Nephron (organoid): ENCODE measurements around the gene LRP1.

Experiments
- H3K27ac Mint-ChIP-seq, 3 experiments: 2 replicates each; pipeline ENCODE4 v1.8.0; 2020; ENCODE audit warnings: mixed read lengths in 3 of 3, mild to moderate bottlenecking in 2 of 3, moderate library complexity in 1 of 3
- H3K27me3 Mint-ChIP-seq: 2 replicates; pipeline ENCODE4 v1.8.0; 2021; ENCODE audit warnings: low read depth, mild to moderate bottlenecking, moderate library complexity, mixed read lengths
- H3K36me3 Mint-ChIP-seq: 2 replicates; pipeline ENCODE4 v1.8.0; 2020; ENCODE audit warnings: low read depth, mixed read lengths
- H3K4me1 Mint-ChIP-seq: 2 replicates; pipeline ENCODE4 v1.8.0; 2020; ENCODE audit warnings: mixed read lengths
- H3K4me3 Mint-ChIP-seq, 3 experiments: 2 replicates each; pipeline ENCODE4 v1.8.0; 2020; ENCODE audit warnings: mild to moderate bottlenecking in 3 of 3, mixed read lengths in 3 of 3, moderate library complexity in 2 of 3
- H3K9me3 Mint-ChIP-seq: 2 replicates; pipeline ENCODE4 v1.8.0; 2020; ENCODE audit warnings: mixed read lengths
- TF ChIP-seq, protein P1 (sequence below), 3 experiments: fragments of 200-600 bp; sonication (generic); IDR thresholded peaks; one replicate each; pipeline ENCODE4 v1.5.0; 2021; ENCODE audit warnings: antibody characterized with exemption in 3 of 3; ENCODE audit not compliant: unreplicated experiment in 3 of 3

LRP1 gene

GRCh38 chr12:57190037-57190436 lies 61.8 kb downstream of the LRP1 start:
- TF ChIP-seq, protein P1, sequence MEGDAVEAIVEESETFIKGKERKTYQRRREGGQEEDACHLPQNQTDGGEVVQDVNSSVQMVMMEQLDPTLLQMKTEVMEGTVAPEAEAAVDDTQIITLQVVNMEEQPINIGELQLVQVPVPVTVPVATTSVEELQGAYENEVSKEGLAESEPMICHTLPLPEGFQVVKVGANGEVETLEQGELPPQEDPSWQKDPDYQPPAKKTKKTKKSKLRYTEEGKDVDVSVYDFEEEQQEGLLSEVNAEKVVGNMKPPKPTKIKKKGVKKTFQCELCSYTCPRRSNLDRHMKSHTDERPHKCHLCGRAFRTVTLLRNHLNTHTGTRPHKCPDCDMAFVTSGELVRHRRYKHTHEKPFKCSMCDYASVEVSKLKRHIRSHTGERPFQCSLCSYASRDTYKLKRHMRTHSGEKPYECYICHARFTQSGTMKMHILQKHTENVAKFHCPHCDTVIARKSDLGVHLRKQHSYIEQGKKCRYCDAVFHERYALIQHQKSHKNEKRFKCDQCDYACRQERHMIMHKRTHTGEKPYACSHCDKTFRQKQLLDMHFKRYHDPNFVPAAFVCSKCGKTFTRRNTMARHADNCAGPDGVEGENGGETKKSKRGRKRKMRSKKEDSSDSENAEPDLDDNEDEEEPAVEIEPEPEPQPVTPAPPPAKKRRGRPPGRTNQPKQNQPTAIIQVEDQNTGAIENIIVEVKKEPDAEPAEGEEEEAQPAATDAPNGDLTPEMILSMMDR (IDR thresholded peaks at IDR 0.05; ENCODE audit: unreplicated experiment in 3 of 3): no peak
- Mint-ChIP-seq H3K4me1 (peaks cover 1% of the 10 kb centered on the region), H3K27ac (no peak overlapping the region), H3K27me3 (no peaks in the 10 kb centered on the region), H3K4me3 (no peak overlapping the region), H3K36me3 (peaks cover 61% of the 10 kb centered on the region), H3K9me3 (no peaks in the 10 kb centered on the region)

DNA sequence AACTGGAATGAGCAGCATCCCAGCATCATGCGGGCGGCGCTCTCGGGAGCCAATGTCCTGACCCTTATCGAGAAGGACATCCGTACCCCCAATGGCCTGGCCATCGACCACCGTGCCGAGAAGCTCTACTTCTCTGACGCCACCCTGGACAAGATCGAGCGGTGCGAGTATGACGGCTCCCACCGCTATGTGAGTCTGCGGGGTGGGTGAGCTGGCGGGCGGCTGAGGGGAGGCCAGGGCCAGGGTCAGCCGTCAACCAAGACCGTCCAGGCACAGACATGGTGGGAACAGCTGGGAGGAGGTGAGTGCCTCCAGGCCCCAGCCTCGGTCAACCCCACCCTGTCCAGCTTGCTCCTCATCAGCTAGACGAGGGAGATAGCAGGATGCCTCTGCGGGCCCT lies 62.5 kb downstream of the LRP1 start:
- H3K27ac Mint-ChIP-seq: no peak overlapping the region
- no peak overlapping the region for H3K4me3 Mint-ChIP-seq
- no peaks in the 10 kb centered on the region for H3K9me3 Mint-ChIP-seq
- peaks cover 60% of the 10 kb centered on the region for H3K36me3 Mint-ChIP-seq
- H3K27me3 Mint-ChIP-seq: no peaks in the 10 kb centered on the region
- TF ChIP-seq, protein P1 (IDR thresholded peaks at IDR 0.05; ENCODE audit: unreplicated experiment in 3 of 3): no peak
- H3K4me1 Mint-ChIP-seq: peaks cover 5% of the 10 kb centered on the region

GRCh38 chr12:57191410-57191809 lies 63.1 kb downstream of the LRP1 start:
- Mint-ChIP-seq H3K36me3 (peaks cover 62% of the 10 kb centered on the region), H3K4me1 (peaks cover 8% of the 10 kb centered on the region), H3K27ac (no peak overlapping the region), H3K9me3 (no peaks in the 10 kb centered on the region), H3K27me3 (no peaks in the 10 kb centered on the region), H3K4me3 (no peak overlapping the region)
- TF ChIP-seq, protein P1 (IDR thresholded peaks at IDR 0.05; ENCODE audit: unreplicated experiment in 3 of 3): no peak

DNA sequence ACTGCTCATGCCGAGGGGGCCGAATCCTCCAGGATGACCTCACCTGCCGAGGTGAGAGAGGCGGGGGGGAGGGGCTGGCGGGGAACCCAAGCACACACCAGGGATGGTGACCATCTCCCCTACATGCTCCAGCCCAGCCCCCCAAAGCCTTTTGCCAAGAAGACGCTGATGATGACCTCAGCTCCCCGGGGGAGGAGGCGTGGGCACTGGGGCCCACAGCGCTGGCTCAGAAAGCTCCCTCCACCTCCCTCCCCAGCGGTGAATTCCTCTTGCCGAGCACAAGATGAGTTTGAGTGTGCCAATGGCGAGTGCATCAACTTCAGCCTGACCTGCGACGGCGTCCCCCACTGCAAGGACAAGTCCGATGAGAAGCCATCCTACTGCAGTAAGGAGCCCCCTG lies 64.6 kb downstream of the LRP1 start:
- Mint-ChIP-seq H3K4me1 (peaks cover 10% of the 10 kb centered on the region), H3K27ac (no peak overlapping the region), H3K4me3 (no peak overlapping the region), H3K27me3 (no peaks in the 10 kb centered on the region), H3K9me3 (no peaks in the 10 kb centered on the region), H3K36me3 (peaks cover 59% of the 10 kb centered on the region)
- TF ChIP-seq, protein P1 (IDR thresholded peaks at IDR 0.05; ENCODE audit: unreplicated experiment in 3 of 3): no peak

- Mint-ChIP-seq H3K27ac (no peak overlapping the region), H3K27me3 (no peaks in the 10 kb centered on the region), H3K36me3 (peaks cover 60% of the 10 kb centered on the region), H3K4me1 (peaks cover 10% of the 10 kb centered on the region), H3K9me3 (no peaks in the 10 kb centered on the region), H3K4me3 (no peak overlapping the region)
- TF ChIP-seq, protein P1 (IDR thresholded peaks at IDR 0.05; ENCODE audit: unreplicated experiment in 3 of 3): no peak
These were observed 65.5 kb downstream of the LRP1 start for GRCh38 chr12:57193706-57194245.

DNA sequence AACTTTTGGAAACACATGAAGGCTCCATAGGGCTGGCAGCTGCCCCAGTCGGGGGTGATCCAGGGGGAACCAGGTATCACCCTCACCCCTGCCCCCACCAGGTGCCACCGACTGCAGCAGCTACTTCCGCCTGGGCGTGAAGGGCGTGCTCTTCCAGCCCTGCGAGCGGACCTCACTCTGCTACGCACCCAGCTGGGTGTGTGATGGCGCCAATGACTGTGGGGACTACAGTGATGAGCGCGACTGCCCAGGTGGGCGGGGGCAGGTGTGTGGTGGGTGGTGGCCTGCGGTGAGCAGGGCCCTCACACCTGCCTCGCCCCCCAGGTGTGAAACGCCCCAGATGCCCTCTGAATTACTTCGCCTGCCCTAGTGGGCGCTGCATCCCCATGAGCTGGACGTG lies 66.0 kb downstream of the LRP1 start:
- H3K4me3 Mint-ChIP-seq: no peak overlapping the region
- H3K27ac Mint-ChIP-seq: no peak overlapping the region
- TF ChIP-seq, protein P1 (IDR thresholded peaks at IDR 0.05; ENCODE audit: unreplicated experiment in 3 of 3): no peak
- H3K36me3 Mint-ChIP-seq: peaks cover 58% of the 10 kb centered on the region
- no peaks in the 10 kb centered on the region for H3K27me3 Mint-ChIP-seq
- no peaks in the 10 kb centered on the region for H3K9me3 Mint-ChIP-seq
- peaks cover 10% of the 10 kb centered on the region for H3K4me1 Mint-ChIP-seq
